Measurements from ENCODE around the gene DUSP16. TPM values are rescaled to one million over a fixed set of nuclear protein-coding genes. Genes with fewer than 3 reads are reported as not detected.

The DUSP16 gene
- total RNA-seq, 2 donors from 2014 or later, result 9.6 to 18.7 TPM

GRCh38 chr12:12608557-12608957, 45.9 kb upstream of the DUSP16 start:
- no peak for TF ChIP-seq CTCF (IDR thresholded peaks at IDR 0.05)
- DNase-seq (ENCODE audit: low spot score), result no peak
- H3K9me3 ChIP-seq, result no peaks in the 10 kb centered on the region

GRCh38 chr12:12606781-12607589, 44.3 kb upstream of the DUSP16 start:
- H3K27ac ChIP-seq, result no peak overlapping the region
- H3K36me3 ChIP-seq, result no peaks in the 10 kb centered on the region
- H3K4me1 ChIP-seq, result peaks cover 0 to 3% of the 10 kb centered on the region in 2 donors
- H3K4me3 ChIP-seq, result no peak overlapping the region
- no peak for TF ChIP-seq CTCF (IDR thresholded peaks at IDR 0.05)
- DNase-seq (ENCODE audit: low spot score), result no peak
- no peaks in the 10 kb centered on the region for H3K9me3 ChIP-seq
- no peaks in the 10 kb centered on the region for H3K27me3 ChIP-seq

More at GRCh38 chr12:12608557-12608957, 45.9 kb upstream of the DUSP16 start:
- Histone ChIP-seq H3K27ac (no peak overlapping the region), H3K36me3 (no peaks in the 10 kb centered on the region), H3K4me1 (peaks cover 0 to 18% of the 10 kb centered on the region in 2 donors), H3K4me3 (no peak overlapping the region), H3K27me3 (no peaks in the 10 kb centered on the region)

GRCh38 chr12:12604740-12605139, 42.1 kb upstream of the DUSP16 start:
- Histone ChIP-seq H3K27me3 (no peaks in the 10 kb centered on the region), H3K4me3 (no peak overlapping the region), H3K9me3 (no peaks in the 10 kb centered on the region), H3K27ac (no peak overlapping the region), H3K4me1 (no peaks in the 10 kb centered on the region), H3K36me3 (no peaks in the 10 kb centered on the region)
- no peak for TF ChIP-seq CTCF (IDR thresholded peaks at IDR 0.05)
- DNase-seq (ENCODE audit: low spot score), result no peak

- no peak for TF ChIP-seq CTCF (IDR thresholded peaks at IDR 0.05)
- no peaks in the 10 kb centered on the region for H3K36me3 ChIP-seq
- DNase-seq (ENCODE audit: low spot score), result no peak
- H3K4me1 ChIP-seq, result no peaks in the 10 kb centered on the region
- no peak overlapping the region for H3K27ac ChIP-seq
- H3K9me3 ChIP-seq, result no peaks in the 10 kb centered on the region
- no peaks in the 10 kb centered on the region for H3K27me3 ChIP-seq
- H3K4me3 ChIP-seq, result no peak overlapping the region
Measured at GRCh38 chr12:12600659-12601058, 38.0 kb upstream of the DUSP16 start.

- Histone ChIP-seq H3K27me3 (no peaks in the 10 kb centered on the region), H3K4me3 (no peak overlapping the region), H3K4me1 (no peaks in the 10 kb centered on the region), H3K27ac (no peak overlapping the region), H3K36me3 (no peaks in the 10 kb centered on the region), H3K9me3 (no peaks in the 10 kb centered on the region)
- TF ChIP-seq CTCF (IDR thresholded peaks at IDR 0.05), result no peak
- no peak for DNase-seq (ENCODE audit: low spot score)
Measured at GRCh38 chr12:12599750-12600643, 37.3 kb upstream of the DUSP16 start.

Data from right atrium auricular region (tissue), 2 donors.